GM08714 (cell line): ENCODE measurements around the gene DPM3.
A peak's percentile ranks its signal among the peaks of the same experiment; 100 is the strongest.
"Not testable (repeated sequence)": the region's sequence is repeated elsewhere in the genome, so short reads cannot be mapped to it uniquely, and the experiment has no call there.

Experiments used
- H3K4me3 ChIP-seq: fragments of 200-500 bp; sonication (Bioruptor generic); 2 replicates; pipeline ENCODE4 v1.5.1; 2014; ENCODE audit warnings: mild to moderate bottlenecking, low read length, inconsistent platforms
- ZNF274 ChIP-seq: IDR thresholded peaks from 2 replicates; pipeline ENCODE4 v1.6.1; 2012; ENCODE audit warnings: mild to moderate bottlenecking, low read depth, low read length

Gene DPM3, protein sequence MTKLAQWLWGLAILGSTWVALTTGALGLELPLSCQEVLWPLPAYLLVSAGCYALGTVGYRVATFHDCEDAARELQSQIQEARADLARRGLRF

DNA sequence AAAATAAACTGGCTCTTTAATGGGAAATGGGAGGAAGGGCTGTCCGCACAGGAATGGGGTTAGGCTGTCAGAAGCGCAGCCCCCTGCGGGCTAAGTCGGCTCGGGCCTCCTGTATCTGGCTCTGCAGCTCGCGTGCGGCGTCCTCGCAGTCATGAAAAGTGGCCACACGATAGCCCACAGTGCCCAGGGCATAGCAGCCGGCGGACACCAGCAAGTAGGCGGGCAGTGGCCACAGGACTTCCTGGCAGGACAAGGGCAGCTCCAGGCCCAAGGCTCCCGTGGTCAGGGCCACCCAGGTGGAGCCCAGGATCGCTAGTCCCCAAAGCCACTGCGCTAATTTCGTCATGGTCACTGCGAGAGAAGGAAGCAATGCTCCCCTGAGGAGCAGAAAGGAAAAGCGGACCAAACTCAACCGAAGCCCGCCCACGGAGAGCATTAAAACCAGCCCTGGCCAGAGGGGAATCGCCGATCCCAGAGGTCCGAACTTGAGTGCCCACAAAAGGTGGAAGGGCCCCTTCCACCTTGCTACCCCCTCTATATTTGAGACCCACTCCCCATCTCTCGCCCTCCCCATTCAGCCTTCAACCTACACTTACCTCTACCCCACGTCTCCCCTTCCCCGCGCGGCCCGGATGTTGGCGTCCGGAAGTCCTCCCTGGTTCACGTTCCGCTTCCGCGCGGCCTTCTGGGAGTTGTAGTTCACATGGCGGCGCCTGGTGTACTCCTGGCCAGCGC lies at the start of gene DPM3:
Gene DPM3, minus strand, starts transcription at position 637 of the 735 bp plus-strand sequence. Its CDS starts 291 bp downstream, at position 346.
- peak within 1 kb of the TSS; percentile 88 for H3K4me3 ChIP-seq
- TF ChIP-seq ZNF274: no peak

DNA sequence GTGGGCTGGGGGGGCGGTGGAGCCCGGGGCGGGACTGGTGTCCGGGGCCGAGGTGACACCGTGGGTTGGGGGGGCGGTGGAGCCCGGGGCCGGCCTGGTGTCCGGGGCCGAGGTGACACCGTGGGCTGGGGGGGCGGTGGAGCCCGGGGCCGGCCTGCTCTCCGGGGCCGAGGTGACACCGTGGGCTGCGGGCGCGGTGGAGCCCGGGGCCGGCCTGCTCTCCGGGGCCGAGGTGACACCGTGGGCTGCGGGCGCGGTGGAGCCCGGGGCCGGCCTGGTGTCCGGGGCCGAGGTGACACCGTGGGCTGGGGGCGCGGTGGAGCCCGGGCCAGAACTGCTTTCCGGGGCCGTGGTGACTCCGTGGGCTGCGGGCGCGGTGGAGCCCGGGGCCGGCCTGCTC lies 49.6 kb upstream of the DPM3 start:
- H3K4me3 ChIP-seq: not testable (repeated sequence)

DNA sequence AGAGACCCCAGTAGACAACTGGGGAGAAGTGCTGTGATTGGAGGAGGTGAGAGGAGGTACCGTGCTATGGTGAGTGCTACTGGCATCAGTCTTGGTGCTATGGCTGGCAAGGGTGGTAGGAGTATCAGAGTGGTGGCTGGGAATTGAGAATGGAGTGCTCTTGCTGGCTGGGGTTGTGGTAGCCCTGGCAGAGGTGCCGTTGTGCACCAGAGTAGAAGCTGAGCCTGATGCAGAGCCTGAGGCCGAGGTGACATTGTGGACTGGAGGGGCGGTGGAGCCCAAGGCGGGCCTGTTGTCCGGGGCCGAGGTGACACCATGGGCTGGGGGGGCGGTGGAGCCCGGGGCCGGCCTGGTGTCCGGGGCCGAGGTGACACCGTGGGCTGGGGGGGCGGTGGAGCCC lies 47.9 kb upstream of the DPM3 start:
- TF ChIP-seq ZNF274: no peak
- H3K4me3 ChIP-seq: no peak overlapping the region

DNA sequence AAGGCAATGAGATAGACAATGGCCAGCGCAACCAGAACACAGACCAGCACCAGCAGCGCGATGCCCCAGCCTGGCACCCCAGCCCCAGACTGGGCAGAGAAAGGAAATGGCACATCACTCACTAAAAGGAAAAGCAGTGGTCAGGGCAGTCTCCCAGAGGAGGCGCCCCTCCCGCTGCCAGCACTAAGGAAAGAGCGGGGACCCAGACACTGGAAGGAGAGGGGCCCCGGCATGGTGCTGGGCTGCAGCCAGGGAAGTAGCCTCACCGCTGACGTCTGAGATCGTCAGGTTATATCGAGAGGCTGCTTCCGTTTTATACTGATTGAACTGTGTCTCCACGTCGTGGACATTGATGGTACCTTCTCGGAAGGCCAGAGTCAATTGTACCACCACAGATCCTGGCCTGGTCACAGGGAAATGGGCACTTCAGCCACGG lies 47.1 kb upstream of the DPM3 start:
- no peak for TF ChIP-seq ZNF274
- no peak overlapping the region for H3K4me3 ChIP-seq

DNA sequence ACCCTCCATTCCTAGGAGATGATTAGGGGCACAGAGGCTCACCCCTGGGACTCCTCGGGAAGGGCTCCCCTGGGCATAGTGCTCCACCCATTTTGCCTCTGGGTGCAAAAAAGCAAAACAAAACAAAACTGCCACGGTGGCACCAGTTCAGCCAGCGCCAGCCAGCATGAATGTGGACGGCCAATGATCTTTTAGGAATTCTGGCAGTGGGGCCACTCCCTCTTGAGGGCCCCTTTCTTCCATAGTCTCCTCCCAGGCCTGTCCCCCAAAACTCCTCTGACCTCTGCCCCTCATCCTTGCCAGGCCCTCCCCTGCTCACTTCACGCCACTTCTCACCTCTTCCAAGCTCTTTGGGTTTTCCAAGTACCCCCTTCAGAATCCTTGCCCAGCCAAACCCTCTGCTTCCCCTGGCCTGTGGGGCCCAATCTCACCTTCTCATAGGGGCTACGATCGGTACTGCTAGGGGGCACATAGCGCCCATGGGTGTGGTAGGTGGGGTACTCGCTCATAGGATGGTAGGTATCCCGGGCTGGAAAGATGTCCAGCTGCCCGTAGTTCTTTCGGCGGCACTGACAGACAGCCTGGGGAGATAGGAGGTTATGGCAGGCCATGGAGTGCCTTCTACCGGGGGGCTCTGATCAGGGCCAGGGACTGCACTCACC lies 46.6 kb upstream of the DPM3 start:
- no peak for TF ChIP-seq ZNF274
- H3K4me3 ChIP-seq: no peak overlapping the region

DNA sequence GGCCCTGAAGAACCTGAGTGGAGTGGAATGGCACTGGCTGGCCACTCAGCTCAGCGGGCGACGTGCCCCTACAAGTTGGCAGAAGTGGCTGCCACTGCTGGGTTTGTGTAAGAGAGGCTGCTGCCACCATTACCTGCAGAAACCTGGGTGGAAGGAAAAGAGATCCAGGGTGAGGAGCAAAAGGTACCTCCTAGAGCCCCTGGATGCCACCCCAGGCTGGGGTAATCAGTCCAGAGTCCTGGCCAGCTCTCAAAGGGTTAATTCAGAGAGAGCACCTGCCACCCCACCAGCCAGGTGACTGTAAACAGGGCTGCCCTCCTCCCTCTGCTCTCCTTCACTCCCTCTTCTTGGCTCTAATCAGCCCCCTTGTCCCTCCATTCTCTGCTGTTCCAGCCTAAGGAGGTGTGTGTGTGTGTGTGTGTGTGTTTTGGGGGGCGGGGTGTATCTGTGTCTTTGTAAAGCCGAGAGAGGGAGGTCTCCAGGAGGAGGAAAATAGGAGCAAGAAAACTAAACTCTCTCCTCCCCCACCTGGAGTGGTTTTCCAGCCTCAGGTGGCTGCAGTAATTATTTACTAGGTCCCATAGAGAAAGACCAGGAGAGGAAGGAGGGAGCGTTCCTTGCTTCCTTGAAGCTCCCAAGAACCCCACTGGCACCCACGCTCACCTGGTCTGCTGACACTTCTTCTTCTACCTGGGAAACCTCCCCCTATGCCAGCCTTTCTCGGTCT lies 45.9 kb upstream of the DPM3 start:
- H3K4me3 ChIP-seq: no peak overlapping the region
- TF ChIP-seq ZNF274: no peak

DNA sequence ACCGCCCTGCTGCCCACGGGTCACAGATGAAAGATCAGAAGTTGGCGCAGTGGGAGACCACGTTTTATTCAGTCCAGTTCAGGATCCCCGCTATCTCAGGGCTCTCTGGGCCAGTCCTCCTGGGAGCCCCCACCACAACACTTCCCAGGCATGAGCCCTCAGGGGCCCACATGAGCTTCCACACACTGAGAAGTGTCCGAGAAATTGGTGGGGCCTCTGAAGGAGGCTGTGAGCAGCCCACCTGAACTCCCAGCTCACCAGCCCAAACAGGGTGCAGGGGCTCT lies 45.4 kb upstream of the DPM3 start:
- H3K4me3 ChIP-seq: no peak overlapping the region
- no peak for TF ChIP-seq ZNF274

DNA sequence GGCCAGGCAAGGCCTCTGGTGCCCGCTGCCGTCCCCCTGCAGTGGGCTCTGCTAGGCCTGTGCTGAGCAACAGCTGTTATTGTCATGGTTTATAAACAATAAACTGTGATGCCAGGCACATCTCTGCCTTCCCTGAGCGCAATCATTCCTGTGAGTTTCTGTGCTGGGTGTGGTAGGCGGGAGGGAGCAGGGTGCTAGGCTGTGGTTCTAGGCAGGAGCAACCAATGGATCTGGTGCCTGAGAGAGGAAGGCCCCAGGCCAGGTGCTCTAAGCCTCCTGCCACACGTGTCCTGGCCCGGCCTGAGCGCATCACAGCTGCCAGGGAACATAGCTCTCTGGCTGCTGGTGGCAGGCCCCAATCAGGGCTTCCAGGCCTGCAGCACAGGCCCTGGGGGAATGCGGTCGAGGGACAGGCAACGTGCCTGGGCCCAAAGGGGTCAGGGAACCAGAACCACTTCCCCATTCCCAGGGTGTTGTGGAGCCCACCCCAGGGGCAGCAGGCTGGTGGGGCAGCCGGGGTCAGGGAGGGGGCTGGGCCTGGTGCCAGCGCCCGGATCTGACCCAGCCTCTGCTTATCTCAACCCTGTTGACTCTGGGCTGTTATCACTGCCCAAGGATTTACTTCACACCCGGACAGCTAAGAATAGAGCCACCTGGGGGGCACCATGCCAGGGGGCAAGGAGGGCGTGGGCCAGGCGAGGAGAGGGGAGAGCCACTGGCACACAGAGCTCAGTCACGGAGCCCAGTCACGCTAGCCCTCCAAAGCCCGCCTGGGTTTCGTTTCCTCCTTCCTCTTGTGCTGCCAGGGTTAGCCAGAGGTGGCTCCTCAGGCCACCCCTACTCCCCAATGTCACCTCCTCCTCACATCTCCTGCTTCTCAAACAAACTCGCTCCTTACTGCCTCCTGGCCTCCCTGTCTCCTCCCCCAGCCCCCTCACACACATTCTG lies 44.8 kb upstream of the DPM3 start:
- no peak overlapping the region for H3K4me3 ChIP-seq
- no peak for TF ChIP-seq ZNF274

DNA sequence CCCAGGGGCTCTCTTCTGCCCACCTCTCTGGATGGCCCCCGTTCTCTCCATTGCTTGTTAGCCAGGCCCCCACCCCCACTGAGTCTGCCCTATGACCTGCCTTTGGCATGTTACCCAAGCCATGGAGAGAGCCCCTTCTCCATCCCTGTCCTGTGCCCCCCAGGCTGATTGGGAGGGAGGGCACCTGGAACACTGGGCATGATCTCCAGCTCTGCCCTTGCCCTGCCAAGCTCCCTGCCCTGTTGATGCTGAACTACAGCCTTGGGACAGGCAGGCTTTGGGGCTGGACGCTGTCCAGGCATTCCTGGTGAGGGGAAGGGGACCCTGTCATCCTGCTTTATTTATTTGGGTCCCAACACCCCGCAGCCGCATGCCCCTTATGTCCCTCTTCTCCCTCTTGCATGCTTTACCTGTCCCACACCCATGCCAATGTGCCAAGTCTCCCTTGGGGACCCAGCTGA lies 44.0 kb upstream of the DPM3 start:
- TF ChIP-seq ZNF274: no peak
- no peak overlapping the region for H3K4me3 ChIP-seq

DNA sequence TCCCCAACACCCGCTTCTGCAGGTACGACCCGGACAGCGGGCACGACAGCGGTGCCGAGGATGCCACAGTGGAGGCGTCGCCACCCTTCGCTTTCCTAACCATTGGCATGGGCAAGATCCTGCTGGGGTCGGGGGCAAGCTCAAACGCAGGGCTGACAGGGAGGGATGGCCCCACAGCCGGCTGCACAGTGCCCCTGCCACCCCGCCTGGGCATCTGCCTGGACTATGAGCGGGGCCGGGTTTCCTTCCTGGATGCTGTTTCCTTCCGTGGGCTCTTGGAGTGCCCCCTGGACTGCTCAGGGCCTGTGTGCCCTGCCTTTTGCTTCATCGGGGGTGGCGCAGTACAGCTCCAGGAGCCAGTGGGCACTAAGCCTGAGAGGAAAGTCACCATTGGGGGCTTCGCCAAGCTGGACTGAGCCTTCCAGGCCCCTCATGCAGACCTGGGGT lies 43.5 kb upstream of the DPM3 start:
- no peak for TF ChIP-seq ZNF274
- H3K4me3 ChIP-seq: no peak overlapping the region

DNA sequence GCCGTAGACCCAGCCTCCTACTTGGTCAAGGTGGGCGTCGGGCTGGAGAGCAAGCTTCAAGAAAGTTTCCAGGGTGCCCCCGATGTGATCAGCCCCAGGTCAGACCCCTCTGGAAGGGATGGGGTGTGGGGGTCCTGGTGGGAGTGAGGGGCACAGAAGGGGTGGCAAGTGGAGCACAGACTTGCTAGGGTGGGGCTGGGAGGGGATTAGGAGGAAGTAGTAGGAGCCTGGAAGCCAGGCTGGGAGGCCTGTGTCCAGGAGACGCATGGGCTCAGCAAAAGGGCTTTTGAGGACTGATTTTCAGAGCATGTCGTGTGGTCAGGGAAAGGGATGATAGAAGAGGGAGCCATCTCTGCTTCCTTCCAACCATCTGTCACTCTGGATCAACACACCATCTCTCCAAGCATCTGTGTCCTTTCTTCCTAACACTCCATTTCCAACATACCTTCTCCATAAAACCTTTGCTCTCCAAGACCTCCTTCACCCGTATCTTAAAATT lies 41.8 kb upstream of the DPM3 start:
- H3K4me3 ChIP-seq: no peak overlapping the region
- no peak for TF ChIP-seq ZNF274

DNA sequence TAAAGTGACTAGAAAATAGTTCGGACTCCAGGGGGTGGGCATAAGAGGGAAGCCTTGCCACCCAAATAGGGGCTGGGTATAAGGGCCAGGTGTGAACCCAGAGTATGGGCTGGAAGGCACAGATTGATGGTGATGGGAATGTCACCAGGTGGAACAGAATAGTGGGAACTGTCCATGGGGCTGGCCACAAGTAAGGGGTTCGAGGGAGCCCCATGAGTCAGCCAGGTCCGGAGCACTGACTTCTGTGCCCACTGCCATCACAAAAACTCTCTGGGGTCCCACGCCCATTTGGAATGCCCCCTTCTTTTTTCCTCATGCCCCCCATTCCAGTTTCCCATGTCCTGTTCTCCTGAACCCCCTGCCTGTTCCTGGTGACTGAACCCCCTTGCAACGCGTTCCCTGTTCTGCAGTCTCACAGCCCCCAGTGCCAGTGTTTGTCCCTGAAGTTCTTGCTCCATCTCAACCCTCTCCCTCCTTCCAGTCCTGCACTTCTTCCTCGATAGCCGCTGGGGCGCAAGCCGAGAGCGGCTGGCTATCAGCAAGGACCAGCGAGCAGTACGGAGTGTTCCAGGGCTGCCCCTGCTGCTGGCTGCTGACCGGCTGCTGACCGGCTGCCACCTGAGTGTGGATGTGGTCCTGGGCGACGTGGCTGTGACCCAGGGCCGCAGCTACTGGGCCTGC lies 41.2 kb upstream of the DPM3 start:
- no peak overlapping the region for H3K4me3 ChIP-seq
- TF ChIP-seq ZNF274: no peak
